A673 (cell line): ENCODE measurements around the gene OSBPL3.

Experiments used
- EZH2 ChIP-seq: fragments of 200-600 bp; sonication (generic); IDR thresholded peaks from 2 replicates; pipeline ENCODE4 v1.6.1; 2017; ENCODE audit warnings: borderline replicate concordance, low read depth, mild to moderate bottlenecking, mixed read lengths, antibody characterized with exemption, low read length; ENCODE audit not compliant: poor library complexity, severe bottlenecking
- TF ChIP-seq, protein P1 (sequence below): fragments of 300-800, 200-600 bp; sonication (generic); conservative IDR thresholded peaks from 2 replicates; pipeline ENCODE4 v1.5.1; 2017; ENCODE audit warnings: low read depth, mild to moderate bottlenecking, antibody characterized with exemption, low read length, moderate library complexity, mixed read lengths

DNA sequence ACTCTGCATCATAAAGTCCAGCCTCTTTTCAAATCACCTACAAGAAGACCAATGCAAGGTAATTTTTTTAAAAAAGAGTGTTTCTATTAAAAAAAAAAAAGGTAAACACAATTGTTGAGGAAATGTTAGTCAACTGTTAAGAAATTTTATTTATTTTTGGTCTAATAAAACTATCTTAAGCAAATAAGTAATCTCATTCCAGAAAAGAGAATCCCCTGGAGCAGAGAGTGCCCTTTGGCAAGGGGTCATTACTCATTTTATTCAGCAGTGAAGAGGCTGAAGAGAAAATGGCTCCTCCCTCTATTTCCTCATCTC, 159.3 kb downstream of the OSBPL3 start:
- TF ChIP-seq EZH2 = no peak
- TF ChIP-seq, protein P1, sequence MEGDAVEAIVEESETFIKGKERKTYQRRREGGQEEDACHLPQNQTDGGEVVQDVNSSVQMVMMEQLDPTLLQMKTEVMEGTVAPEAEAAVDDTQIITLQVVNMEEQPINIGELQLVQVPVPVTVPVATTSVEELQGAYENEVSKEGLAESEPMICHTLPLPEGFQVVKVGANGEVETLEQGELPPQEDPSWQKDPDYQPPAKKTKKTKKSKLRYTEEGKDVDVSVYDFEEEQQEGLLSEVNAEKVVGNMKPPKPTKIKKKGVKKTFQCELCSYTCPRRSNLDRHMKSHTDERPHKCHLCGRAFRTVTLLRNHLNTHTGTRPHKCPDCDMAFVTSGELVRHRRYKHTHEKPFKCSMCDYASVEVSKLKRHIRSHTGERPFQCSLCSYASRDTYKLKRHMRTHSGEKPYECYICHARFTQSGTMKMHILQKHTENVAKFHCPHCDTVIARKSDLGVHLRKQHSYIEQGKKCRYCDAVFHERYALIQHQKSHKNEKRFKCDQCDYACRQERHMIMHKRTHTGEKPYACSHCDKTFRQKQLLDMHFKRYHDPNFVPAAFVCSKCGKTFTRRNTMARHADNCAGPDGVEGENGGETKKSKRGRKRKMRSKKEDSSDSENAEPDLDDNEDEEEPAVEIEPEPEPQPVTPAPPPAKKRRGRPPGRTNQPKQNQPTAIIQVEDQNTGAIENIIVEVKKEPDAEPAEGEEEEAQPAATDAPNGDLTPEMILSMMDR = no peak
